MM.1S (cell line): ENCODE measurements around the gene TTLL9.

Experiments
- EZH2 ChIP-seq: fragments of 300-600 bp; sonication (generic); optimal IDR thresholded peaks from 2 replicates; pipeline ENCODE3; 2017; ENCODE audit warnings: low read depth, mild to moderate bottlenecking, antibody characterized with exemption, low read length, mixed read lengths
- TF ChIP-seq, protein P1 (sequence below): fragments of 300-600 bp; sonication (generic); IDR thresholded peaks from 2 replicates; pipeline ENCODE4 v1.5.1; 2016; ENCODE audit warnings: antibody characterized with exemption, low read length, mixed read lengths

GRCh38 chr20:31846793-31847138, 23.7 kb upstream of the TTLL9 start:
- TF ChIP-seq, protein P1, sequence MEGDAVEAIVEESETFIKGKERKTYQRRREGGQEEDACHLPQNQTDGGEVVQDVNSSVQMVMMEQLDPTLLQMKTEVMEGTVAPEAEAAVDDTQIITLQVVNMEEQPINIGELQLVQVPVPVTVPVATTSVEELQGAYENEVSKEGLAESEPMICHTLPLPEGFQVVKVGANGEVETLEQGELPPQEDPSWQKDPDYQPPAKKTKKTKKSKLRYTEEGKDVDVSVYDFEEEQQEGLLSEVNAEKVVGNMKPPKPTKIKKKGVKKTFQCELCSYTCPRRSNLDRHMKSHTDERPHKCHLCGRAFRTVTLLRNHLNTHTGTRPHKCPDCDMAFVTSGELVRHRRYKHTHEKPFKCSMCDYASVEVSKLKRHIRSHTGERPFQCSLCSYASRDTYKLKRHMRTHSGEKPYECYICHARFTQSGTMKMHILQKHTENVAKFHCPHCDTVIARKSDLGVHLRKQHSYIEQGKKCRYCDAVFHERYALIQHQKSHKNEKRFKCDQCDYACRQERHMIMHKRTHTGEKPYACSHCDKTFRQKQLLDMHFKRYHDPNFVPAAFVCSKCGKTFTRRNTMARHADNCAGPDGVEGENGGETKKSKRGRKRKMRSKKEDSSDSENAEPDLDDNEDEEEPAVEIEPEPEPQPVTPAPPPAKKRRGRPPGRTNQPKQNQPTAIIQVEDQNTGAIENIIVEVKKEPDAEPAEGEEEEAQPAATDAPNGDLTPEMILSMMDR: no peak
- TF ChIP-seq EZH2: no peak
